Suprapubic skin (tissue), 4 donors: ENCODE measurements around the gene HES5. TPM values are rescaled to one million over a fixed set of nuclear protein-coding genes. Genes with fewer than 3 reads are reported as not detected.

ENCODE experiments used
- DNase-seq, 2 donors: peaks; one replicate each; pipeline ENCODE4 v3.0.0-alpha.2; 2019; ENCODE audit warnings: low spot score in 2 of 2
- H3K27ac ChIP-seq: fragments of 200-600 bp; sonication (generic); one replicate; pipeline ENCODE4 v1.5.1; 2019
- H3K27me3 ChIP-seq: fragments of 200-600 bp; sonication (generic); one replicate; pipeline ENCODE4 v1.5.1; 2019
- H3K36me3 ChIP-seq: fragments of 200-600 bp; sonication (generic); one replicate; pipeline ENCODE4 v1.5.1; 2019
- H3K4me1 ChIP-seq: fragments of 200-600 bp; sonication (generic); one replicate; pipeline ENCODE4 v1.5.1; 2019
- H3K4me3 ChIP-seq: fragments of 200-600 bp; sonication (generic); one replicate; pipeline ENCODE4 v1.5.1; 2019; ENCODE audit warnings: mild to moderate bottlenecking
- H3K9me3 ChIP-seq: fragments of 200-600 bp; sonication (generic); one replicate; pipeline ENCODE4 v1.5.1; 2019
- CTCF ChIP-seq, 2 donors: fragments of 200-600 bp in 1 of 2; fragments of 450-650 bp in 1 of 2; sonication (generic) in 1 of 2; IDR thresholded peaks; one replicate each; pipeline ENCODE4 v1.5.1; 2016 to 2019; ENCODE audit warnings: antibody characterized with exemption in 2 of 2, mild to moderate bottlenecking in 1 of 2, moderate library complexity in 1 of 2
- EP300 ChIP-seq: sonication (generic); formaldehyde crosslinking; IDR thresholded peaks from one replicate; pipeline ENCODE4 v1.6.1; 2017; ENCODE audit warnings: antibody characterized with exemption
- POLR2A ChIP-seq, 2 donors: fragments of 450-650 bp; IDR thresholded peaks; one replicate each; pipeline ENCODE4 v1.6.1; 2017; ENCODE audit warnings: antibody characterized with exemption in 2 of 2, mild to moderate bottlenecking in 2 of 2, moderate library complexity in 2 of 2
- POLR2AphosphoS5 ChIP-seq, 3 donors: sonication (generic); formaldehyde crosslinking; IDR thresholded peaks; one replicate each; pipeline ENCODE4 v1.6.1; 2017; ENCODE audit warnings: antibody characterized with exemption in 3 of 3
- WGBS: methylation state at CpG from one replicate; pipeline ENCODE4 v1.1.5; 2018; 5-methylcytosine and 5-hydroxymethylcytosine counted together
- total RNA-seq, 4 donors: library from RNA; depleted of rRNA; stranded (reverse); fragments of >200 nt; gene quantifications; one replicate each; pipeline ENCODE4 v1.1.0, GENCODE V29; 2016

Gene HES5
- total RNA-seq, 4 donors from 2014 or later, result 2.6 to 12.0 (median 5.9) TPM

- TF ChIP-seq POLR2A (IDR thresholded peaks at IDR 0.05) (no peak), CTCF (IDR thresholded peaks at IDR 0.05) (no peak), POLR2AphosphoS5 (IDR thresholded peaks at IDR 0.05) (no peak), EP300 (no peak)
- Histone ChIP-seq H3K27me3 (no peaks in the 10 kb centered on the region), H3K27ac (no peak overlapping the region), H3K4me1 (peaks cover 7% of the 10 kb centered on the region), H3K36me3 (peaks cover 52% of the 10 kb centered on the region), H3K9me3 (no peaks in the 10 kb centered on the region), H3K4me3 (no peak overlapping the region)
- no peak for DNase-seq
- WGBS, result 100% methylated on average over 3 of the region's 9 CpGs
Measured at GRCh38 chr1:2486558-2486957, 43.5 kb downstream of the HES5 start.

GRCh38 chr1:2486041-2486440 lies 44.0 kb downstream of the HES5 start:
- no peak overlapping the region for H3K4me3 ChIP-seq
- TF ChIP-seq POLR2A (IDR thresholded peaks at IDR 0.05) (no peak), POLR2AphosphoS5 (IDR thresholded peaks at IDR 0.05) (no peak), CTCF (IDR thresholded peaks at IDR 0.05) (no peak), EP300 (no peak)
- 82% methylated on average over 3 of the region's 4 CpGs for WGBS
- H3K27ac ChIP-seq, result no peak overlapping the region
- no peaks in the 10 kb centered on the region for H3K27me3 ChIP-seq
- no peak for DNase-seq
- no peaks in the 10 kb centered on the region for H3K9me3 ChIP-seq
- H3K4me1 ChIP-seq, result peaks cover 12% of the 10 kb centered on the region
- peaks cover 47% of the 10 kb centered on the region for H3K36me3 ChIP-seq

GRCh38 chr1:2483970-2484369 lies 46.1 kb downstream of the HES5 start:
- Histone ChIP-seq H3K27ac (no peak overlapping the region), H3K36me3 (peaks cover 29% of the 10 kb centered on the region), H3K4me1 (peaks cover 33% of the 10 kb centered on the region), H3K4me3 (no peak overlapping the region), H3K27me3 (no peaks in the 10 kb centered on the region), H3K9me3 (no peaks in the 10 kb centered on the region)
- 77% methylated on average over 13 of the region's 16 CpGs for WGBS
- no peak for DNase-seq
- TF ChIP-seq CTCF (IDR thresholded peaks at IDR 0.05) (no peak), POLR2A (IDR thresholded peaks at IDR 0.05) (no peak), POLR2AphosphoS5 (IDR thresholded peaks at IDR 0.05) (no peak), EP300 (no peak)

GRCh38 chr1:2483026-2483425 lies 47.0 kb downstream of the HES5 start:
- Histone ChIP-seq H3K9me3 (no peaks in the 10 kb centered on the region), H3K36me3 (peaks cover 21% of the 10 kb centered on the region), H3K4me1 (peaks cover 34% of the 10 kb centered on the region), H3K4me3 (no peak overlapping the region), H3K27me3 (no peaks in the 10 kb centered on the region), H3K27ac (no peak overlapping the region)
- no peak for TF ChIP-seq POLR2AphosphoS5 (IDR thresholded peaks at IDR 0.05)
- no peak for TF ChIP-seq CTCF (IDR thresholded peaks at IDR 0.05)
- no peak for TF ChIP-seq EP300
- no peak for TF ChIP-seq POLR2A (IDR thresholded peaks at IDR 0.05)
- no peak for DNase-seq
- WGBS, result 79% methylated on average over 8 of the region's 13 CpGs

GRCh38 chr1:2482588-2482987 lies 47.5 kb downstream of the HES5 start:
- Histone ChIP-seq H3K4me3 (no peak overlapping the region), H3K4me1 (peaks cover 34% of the 10 kb centered on the region), H3K27ac (no peak overlapping the region), H3K27me3 (no peaks in the 10 kb centered on the region), H3K36me3 (peaks cover 17% of the 10 kb centered on the region), H3K9me3 (no peaks in the 10 kb centered on the region)
- DNase-seq, result no peak
- TF ChIP-seq EP300 (no peak), CTCF (IDR thresholded peaks at IDR 0.05) (no peak), POLR2A (IDR thresholded peaks at IDR 0.05) (no peak), POLR2AphosphoS5 (IDR thresholded peaks at IDR 0.05) (no peak)
- WGBS, result 93% methylated on average over 3 of the region's 11 CpGs
